ENCODE measurements around the gene WDR20.
"Not testable (repeated sequence)": the region's sequence is repeated elsewhere in the genome, so short reads cannot be mapped to it uniquely, and the experiment has no call there.

Gene WDR20

DNA sequence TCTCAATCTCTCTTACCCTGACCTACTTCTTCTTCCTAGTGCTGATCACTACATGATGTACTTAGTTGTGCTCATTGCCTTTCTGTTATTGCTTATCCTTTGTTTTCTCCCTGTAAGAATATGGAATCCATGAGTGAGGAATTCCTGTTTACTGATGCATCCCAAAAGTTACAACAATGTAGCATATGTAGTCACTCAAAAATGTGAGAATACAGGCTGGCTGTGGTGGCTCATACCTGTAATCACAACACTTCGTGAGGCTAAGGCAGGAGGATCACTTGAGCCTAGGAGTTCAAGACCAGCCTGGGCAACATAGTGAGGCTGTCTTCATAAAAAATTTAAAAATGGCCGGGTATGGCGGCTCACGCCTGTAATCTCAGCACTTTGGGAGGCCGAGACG is 8.0 kb upstream of the WDR20 start:
- DNase-seq (ENCODE audit: low read depth in 3 of 3, low spot score in 1 of 3) = no peak

DNA sequence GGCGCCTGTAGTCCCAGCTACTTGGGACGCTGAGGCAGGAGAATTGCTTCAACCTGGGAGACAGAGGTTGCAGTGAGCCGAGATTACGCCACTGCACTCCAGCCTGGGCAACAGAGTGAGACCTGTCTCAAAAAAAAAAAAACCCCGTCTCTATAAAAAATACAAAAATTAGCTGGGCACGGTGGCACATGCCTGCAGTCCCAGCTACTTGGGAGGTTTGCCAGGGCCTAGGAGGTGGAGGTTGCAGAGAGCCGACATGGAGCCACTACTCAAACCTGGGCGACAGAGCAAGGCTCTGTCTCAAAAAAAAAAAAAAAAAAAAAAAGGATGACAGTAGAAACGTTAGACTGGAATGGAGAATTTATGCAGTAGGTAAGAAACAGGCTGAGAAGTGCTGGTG is 5.7 kb upstream of the WDR20 start:
- DNase-seq (ENCODE audit: low read depth in 3 of 3, low spot score in 1 of 3) = not testable (repeated sequence)

DNA sequence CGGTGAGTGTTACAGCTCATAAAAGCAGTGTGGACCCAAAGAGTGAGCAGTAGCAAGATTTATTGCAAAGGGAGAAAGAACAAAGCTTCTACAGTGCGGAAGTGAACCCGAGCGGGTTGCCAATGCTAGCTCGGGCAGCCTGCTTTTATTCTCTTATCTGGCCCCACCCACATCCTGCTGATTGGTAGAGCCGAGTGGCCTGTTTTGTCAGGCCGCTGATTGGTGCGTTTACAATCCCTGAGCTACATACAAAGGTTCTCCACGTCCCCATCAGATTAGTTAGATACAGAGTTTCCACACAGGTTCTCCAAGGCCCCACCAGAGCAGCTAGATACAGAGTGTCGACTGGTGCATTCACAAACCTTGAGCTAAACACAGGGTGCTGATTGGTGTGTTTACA is 5.0 kb upstream of the WDR20 start:
- DNase-seq (ENCODE audit: low read depth in 3 of 3, low spot score in 1 of 3) = not testable (repeated sequence)

DNA sequence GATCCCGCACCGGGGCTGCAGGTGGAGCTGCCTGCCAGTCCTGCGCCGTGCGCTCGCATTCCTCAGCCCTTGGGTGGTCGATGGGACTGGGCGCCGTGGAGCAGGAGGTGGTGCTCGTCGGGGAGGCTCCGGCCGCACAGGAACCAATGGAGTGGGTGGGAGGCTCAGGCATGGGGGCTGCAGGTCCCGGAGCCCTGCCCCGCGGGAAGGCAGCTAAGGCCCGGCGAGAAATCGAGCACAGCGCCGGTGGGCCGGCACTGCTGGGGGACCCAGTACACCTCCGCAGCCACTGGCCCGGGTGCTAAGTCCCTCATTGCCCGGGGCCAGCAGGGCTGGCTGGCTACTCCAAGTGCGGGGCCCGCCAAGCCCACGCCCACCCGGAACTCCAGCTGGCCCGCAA is 4.2 kb upstream of the WDR20 start:
- not testable (repeated sequence) for DNase-seq (ENCODE audit: low read depth in 3 of 3, low spot score in 1 of 3)

DNA sequence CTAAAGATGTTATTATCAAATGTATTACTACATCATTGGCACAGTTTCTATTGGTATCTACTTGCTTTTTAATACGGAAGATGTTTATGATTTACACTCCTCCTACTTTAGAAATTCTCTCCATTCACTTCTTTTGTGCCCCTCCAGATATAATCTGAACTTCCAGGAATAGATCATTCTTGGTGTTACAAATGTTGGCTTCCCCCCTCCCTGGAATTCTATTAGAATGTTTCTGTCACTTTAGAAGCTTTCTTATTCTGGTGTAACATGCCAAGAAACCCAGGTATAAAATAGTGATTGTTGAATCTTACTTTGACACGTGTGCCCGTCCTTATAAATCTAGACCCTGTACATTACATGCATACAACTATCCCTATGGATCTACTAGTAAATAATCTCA is 1.2 kb upstream of the WDR20 start:
- no peak for DNase-seq (ENCODE audit: low read depth in 3 of 3, low spot score in 1 of 3)

DNA sequence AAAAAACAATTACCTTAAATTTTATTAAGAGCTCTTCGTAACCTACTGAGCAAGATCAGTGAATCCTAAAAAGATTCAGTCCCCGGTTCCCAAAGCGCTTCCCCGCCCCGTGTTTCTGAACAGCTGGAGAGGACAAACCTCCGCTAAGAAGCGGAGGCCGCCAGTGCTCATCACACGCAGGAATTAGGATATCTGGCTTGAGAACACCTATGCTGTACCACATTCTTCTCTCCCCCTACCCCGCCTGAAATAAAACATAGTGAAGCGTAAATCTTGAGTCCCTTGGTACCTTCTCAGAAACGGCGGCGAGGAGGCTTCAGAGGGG is 774 bp upstream of the WDR20 start:
- DNase-seq (ENCODE audit: low read depth in 3 of 3, low spot score in 1 of 3) = no peak

DNA sequence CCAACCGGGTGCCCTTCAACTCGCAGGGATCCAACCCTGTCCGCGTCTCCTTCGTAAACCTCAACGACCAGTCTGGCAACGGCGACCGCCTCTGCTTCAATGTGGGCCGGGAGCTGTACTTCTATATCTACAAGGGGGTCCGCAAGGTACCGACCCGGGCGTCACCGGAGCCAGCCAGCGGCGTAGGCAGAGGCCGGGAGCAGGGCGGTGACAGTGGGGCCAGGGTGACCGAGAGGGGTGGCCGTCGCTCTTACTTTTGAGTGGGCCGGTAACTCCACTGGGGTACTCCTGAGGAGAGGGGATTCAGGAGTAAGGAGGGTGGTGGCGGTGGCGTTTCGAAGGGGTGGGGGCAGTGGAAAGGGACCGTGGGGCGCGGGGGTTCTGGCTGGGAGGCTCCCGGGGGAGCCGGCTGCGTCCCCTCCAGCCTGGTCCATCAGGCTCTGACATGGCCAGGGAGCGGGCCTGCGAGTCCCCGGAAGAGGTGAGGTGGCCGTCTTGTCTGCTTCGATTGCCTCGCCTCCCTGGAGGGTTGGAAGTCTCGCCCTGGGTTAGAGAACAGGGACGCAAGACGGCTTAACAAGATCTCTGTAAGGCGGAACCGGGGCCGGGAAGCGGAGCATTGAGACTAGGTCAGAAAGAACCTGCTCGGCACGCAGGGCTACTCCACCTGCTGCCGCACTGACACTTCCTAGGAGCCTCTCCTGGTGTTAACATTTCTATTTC is 491 bp downstream of the WDR20 start:
- peak in 2 of 3 donors; percentile 1 to 5 for DNase-seq (ENCODE audit: low read depth in 3 of 3, low spot score in 1 of 3)

DNA sequence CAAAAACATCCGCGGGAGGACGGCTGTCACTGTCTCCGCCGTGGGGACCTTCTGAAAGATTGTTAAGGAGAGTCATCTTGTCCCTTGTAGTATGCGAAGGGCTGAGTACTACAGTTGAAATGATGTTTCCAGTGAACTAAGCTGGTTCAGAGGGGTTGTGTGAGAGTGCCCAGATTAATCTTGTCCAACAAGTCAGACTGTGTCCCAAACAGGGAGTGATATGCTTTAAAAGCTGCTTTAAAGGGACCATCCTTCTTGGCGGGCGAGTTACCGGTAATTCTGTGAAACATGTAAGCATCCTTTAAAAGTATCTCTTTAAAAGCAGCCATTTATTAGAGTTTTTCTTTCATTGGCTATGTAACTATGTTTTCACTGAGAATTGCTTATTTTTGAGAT is 1.1 kb downstream of the WDR20 start:
- no peak for DNase-seq (ENCODE audit: low read depth in 3 of 3, low spot score in 1 of 3)

DNA sequence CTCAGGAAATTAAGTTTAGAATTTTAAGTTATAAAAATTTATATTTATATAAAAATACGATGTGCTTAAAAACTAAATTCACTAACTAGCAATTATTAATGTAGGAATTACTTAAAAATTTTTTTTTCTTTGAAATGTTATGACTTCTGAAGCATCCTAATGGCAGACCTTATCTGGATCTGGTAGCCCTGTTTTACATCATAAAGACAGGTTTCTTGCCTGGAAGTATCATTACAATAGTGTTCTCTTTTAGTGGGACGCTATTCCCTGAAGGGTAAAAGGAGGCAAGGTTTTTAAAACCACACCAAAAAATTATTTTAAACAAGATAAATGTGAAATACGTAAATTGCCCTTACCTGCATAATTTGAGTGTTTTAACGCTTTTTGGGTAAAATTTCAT is 2.1 kb downstream of the WDR20 start:
- DNase-seq (ENCODE audit: low read depth in 3 of 3, low spot score in 1 of 3) = no peak

DNA sequence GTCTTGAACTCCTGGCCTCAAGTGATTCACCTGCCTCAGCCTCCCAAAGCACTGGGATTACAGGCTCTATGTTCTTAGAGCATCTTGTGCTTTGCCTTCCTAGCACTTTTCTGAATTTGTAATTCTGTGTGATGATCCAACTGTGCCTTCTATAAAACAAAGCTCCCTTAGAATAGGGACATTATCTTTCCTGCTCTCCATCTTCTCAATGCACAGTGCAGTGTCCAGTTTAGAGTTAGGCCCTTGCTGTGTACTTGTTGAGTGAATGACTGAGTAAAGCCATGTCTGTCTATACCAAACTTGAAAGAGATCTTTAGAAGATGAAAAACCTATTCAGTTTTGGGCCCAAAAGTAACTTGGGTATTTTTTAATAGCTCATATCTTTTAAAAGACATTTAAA is 5.2 kb downstream of the WDR20 start:
- no peak for DNase-seq (ENCODE audit: low read depth in 3 of 3, low spot score in 1 of 3)

DNA sequence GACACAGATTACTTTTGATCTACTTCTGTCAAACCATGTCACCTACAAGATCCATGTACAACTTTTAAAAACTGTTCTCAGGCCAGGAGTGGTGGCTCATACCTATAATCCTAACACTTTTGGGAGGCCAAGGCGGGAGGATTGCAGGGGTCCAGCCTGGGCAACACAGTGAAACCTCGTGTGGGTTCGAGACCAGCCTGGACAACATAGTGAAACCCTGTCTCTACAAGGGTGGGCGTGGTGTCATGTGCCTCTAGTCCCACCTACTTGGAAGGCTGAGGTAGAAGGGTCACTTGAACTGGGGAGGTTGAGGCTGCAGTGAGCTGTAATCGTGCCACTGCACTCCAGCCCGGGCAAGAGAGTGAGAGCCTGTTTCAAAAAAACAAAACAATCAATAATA is 5.7 kb downstream of the WDR20 start:
- DNase-seq (ENCODE audit: low read depth in 3 of 3, low spot score in 1 of 3) = no peak

DNA sequence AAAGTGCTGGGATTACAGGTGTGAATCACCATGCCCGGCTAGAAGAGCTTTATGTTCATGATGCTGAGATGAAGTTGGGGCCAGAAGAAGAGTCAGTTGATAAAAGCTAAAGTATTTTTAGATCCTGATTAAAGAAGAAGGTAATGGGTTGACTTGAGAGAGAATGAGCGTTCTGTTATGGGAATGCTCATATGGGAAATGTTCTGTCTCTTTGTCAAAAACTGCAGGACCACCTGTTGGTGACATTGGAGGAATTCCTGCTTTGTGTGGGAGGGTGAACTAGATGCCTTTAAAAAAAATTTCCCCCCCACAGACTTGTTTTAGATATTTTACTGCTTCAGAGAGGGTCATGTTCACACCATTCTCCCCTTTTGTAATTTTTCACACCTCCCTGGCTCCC is 6.7 kb downstream of the WDR20 start:
- DNase-seq (ENCODE audit: low read depth in 3 of 3, low spot score in 1 of 3) = no peak

DNA sequence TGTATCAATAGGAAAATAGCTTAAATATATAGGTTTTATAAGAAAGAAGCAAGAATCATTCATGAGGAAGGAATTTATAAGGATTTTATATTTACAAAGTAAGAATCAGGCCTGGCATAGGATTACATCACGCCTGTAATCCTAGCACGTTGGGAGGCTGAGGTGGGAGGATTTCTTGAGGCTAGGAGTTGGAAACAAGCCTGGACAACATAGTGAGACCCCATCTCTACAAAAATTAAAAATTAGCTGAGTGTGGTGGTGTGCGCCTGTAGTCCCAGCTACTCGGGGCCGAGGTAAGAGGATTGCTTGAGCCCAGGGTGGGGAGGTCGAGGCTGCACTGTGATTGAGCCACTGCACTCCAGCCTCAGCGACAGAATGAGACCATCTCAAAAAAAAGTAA is 10.4 kb downstream of the WDR20 start:
- DNase-seq (ENCODE audit: low read depth in 3 of 3, low spot score in 1 of 3) = no peak

DNA sequence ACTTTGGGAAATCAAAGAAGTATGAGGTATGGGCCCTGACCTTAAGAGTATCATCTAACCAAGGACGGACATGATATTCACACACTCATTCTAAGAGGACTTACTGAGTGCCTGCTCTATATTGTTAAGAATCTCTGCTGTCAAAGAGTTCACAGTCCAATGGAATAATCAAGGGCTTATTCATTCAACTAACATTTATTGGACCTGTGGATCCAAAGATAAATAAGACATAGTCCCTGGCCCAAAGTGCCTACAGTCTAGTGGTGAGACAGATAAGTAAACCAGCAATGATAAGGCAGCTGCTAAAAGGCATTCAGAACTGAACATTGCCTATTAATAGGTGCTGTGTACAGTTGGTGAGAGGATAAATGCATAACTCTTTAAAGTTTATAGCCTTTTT is 11.0 kb downstream of the WDR20 start:
- DNase-seq (ENCODE audit: low read depth in 3 of 3, low spot score in 1 of 3) = no peak

DNA sequence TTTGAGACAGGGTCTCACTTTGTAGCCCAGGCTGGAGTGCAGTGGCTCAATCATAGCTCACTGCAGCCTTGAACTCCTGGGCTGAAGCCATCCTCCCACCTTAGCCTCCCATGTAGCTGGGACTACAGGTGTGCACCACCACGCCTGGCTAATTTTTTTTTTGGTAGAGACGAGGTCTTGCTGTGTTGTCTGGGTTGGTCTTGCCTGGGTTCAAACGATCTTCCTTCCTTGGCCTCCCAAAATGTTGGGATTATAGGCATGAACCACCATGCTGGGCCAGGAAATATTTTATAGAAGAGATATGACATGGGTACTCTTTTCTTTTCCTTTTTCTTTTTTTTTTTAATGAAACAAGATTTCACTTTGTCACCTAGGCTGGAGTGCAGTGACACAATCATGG is 11.7 kb downstream of the WDR20 start:
- DNase-seq (ENCODE audit: low read depth in 3 of 3, low spot score in 1 of 3) = not testable (repeated sequence)

DNA sequence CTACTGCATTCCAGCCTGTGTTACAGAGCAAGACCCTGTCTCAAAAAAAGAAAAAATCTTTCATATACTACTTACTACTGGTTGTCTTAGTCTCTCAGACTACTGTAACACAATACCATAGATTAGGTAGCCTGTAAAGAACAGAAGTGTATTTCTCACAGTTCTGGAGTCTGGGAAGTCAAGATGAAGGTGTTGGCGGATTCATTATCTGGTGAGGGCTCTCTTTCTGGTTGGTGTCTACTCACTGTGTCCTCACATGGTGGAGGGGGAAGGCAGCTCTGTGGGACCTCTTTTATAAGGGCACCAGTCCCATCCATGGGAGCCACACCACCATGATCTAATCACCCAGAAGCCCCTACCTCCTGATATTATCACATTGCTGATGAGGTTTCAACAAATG is 14.4 kb downstream of the WDR20 start:
- no peak for DNase-seq (ENCODE audit: low read depth in 3 of 3, low spot score in 1 of 3)

DNA sequence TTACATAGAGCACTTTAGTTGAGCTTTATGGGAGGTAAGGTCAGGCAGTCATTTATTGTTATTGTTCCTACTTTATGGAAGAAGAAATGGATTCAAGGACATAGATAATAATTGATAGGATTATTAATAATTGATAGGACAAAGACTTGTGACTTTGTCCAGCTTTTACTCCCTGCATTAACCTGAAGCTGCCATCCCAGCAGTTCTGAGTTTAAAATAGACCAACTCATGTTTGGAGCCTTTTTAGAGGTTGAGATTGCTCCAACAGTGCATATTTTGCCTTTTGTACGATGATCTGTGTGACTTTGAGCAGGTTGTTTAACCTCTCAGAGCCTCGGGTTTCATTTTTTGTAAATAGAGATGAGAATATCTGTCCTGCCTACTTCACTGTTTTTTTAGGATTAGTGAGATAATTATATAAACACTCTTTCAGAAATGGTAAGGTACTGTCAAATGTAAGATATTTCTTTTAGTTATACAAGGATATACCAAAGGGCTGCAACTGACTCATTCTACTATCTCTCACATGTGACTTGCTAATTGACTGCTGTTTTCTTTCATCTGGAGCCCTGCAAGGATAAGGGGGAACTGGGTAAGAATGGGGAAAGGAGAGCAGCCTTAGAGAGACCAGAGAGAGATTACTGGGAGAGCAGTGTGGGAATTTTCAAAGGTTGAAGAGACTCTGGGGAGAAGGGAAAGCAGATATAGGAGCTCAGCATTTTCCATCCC is 15.3 kb downstream of the WDR20 start:
- DNase-seq (ENCODE audit: low read depth in 3 of 3, low spot score in 1 of 3) = no peak

DNA sequence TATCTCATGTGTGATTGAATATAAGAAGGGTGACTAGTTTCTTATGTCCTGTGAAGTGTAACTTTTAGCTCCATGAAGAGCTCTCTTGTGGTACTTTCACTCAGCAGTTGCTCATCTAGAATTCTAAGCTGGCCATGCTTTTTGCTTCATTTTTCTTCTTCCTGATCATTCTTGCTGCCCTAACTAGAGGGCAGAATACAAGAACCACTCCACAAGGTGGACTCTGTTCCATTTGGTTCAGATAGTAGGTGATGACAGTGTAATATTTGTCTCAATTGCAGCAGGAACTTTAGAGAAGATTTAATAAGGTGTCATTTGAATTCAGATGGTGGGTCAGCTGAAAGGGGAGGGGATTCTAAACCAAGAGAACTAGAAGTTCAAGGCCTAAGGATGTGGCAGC is 17.6 kb downstream of the WDR20 start:
- no peak for DNase-seq (ENCODE audit: low read depth in 3 of 3, low spot score in 1 of 3)

DNA sequence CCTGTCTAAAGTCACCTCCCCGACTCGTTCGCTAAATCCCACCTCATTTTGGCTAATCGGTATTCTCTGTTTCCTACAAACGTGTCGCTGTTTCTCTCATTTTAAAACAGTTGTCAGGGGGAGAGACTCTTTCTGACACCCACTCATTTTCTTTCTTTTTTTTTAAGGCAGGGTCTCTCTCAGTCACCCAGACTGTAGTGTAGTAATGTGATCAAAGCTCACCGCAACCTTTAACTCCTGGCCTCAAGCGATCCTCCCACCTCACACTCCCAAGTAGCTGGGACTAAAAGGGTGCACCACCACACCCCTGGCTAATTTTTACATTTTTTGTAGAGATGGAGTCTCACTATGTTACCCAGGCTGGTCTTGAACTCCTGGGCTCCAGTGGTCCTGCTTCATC is 19.1 kb downstream of the WDR20 start:
- no peak for DNase-seq (ENCODE audit: low read depth in 3 of 3, low spot score in 1 of 3)

DNA sequence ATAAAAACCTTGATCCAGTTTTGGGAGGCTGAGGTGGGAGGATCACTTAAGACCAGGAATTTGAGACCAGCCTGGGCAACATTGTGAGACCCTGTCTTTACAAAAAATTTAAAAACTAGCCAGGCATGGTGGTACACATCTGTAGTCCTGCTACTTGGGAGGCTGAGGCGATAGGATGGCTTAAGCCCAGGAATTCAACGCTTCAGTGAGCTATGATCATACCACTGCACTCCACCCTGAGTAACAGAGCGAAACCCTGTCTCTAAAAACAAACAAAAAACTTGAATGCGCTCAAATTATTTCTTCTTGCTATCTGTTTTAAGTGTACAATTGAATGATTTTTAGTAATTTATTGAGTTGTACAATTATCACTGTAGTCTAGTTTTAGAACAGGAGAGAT is 20.1 kb downstream of the WDR20 start:
- no peak for DNase-seq (ENCODE audit: low read depth in 3 of 3, low spot score in 1 of 3)

DNA sequence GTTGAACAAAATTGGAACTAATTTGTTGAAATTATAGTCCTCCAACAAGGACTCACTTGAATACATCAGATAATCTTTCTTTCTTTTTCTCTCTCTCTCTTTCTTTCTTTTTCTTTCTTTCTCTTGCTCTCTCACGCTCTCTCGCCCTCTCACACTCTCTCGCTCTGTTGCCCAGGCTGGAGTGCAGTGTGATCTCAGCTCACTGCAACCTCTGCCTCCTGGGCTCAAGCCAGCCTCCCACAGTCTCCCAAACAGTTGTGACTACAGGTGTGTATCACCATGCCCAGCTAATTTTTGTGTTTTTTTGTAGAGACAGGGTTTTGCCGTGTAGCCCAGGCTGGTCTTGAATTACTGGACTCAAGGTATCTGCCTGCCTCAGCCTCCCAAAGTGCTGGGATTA is 22.8 kb downstream of the WDR20 start:
- DNase-seq (ENCODE audit: low read depth in 3 of 3, low spot score in 1 of 3) = no peak

DNA sequence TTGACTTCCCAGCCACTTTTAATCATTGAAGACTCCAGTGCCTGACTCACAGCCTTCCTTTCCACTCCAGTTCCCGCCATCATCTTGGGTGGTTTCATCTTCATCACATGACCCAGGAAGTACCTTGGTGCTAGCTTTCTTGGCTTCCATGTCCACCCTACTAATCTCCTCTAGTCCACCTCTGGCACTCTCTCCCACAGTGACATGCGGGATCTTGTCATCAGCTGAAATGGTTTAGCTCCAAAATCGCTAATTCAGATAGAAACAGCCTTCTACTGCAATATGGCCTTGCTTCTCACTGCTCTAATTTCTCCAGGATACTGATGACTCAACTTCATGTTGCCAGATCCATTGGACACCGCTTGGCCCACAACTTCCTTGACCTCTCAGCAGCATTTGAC is 24.5 kb downstream of the WDR20 start:
- DNase-seq (ENCODE audit: low read depth in 3 of 3, low spot score in 1 of 3) = no peak

DNA sequence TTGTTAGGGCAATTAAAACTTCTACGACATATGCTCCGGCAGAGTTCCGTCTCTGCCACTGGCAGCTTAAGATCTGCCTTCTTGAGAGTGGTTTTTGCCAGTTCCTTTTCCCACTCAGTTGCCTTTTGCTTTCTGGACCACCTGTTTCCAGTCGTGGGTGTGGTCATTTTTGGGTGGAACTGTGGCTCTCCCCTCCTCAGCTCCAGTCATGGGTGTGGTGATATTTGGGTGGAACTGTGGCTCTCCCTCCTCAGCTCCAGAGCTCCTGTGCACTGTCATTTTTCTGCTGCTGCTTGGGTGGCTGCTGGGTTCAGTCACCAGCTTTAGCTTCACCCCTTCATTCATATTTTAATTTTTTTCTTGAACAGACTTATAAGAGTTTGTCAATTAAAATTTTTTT is 25.3 kb downstream of the WDR20 start:
- DNase-seq (ENCODE audit: low read depth in 3 of 3, low spot score in 1 of 3) = no peak
